Neural progenitor cell (in vitro differentiated cells): ENCODE measurements around the gene MAN2A1.

Experiments
- CTCF ChIP-seq: fragments of 200-600 bp; sonication (generic); IDR thresholded peaks from 2 replicates; pipeline ENCODE4 v1.5.1; 2017; ENCODE audit warnings: antibody characterized with exemption, mild to moderate bottlenecking
- EZH2 ChIP-seq: fragments of 200-600 bp; sonication (generic); IDR thresholded peaks from 2 replicates; pipeline ENCODE4 v1.6.1; 2017; ENCODE audit warnings: antibody characterized with exemption, mild to moderate bottlenecking, moderate library complexity
- EZH2phosphoT487 ChIP-seq: fragments of 200-600 bp; sonication (generic); IDR thresholded peaks from 2 replicates; pipeline ENCODE4 v1.6.1; 2017; ENCODE audit warnings: antibody characterized with exemption

- no peak for TF ChIP-seq CTCF
- no peak for TF ChIP-seq EZH2phosphoT487
- TF ChIP-seq EZH2, result no peak
These were observed 10.9 kb downstream of the MAN2A1 start for GRCh38 chr5:109700516-109701153.
